H1 (cell line): ENCODE measurements around the gene SLC25A3.

ENCODE experiments used
- CBX5 ChIP-seq: fragments of 300-800, 300-1000 bp; sonication (generic); IDR thresholded peaks from 2 replicates; pipeline ENCODE4 v1.7.1; 2016; ENCODE audit warnings: antibody characterized with exemption, low read length, low read depth
- CTCF ChIP-seq, 3 experiments: IDR thresholded peaks; 1 replicate in 2 of 3; 2 replicates in 1 of 3; pipeline versions ENCODE4 v1.5.1 to v1.6.1; 2011; ENCODE audit warnings: low read length in 3 of 3, mild to moderate bottlenecking in 3 of 3, inconsistent platforms in 2 of 3, low read depth in 1 of 3, moderate library complexity in 1 of 3; ENCODE audit not compliant: insufficient read depth in 1 of 3; ENCODE audit errors: control extremely low read depth in 1 of 3
- MAFK ChIP-seq: IDR thresholded peaks from 2 replicates; pipeline ENCODE4 v1.6.1; 2012; ENCODE audit warnings: low read depth, mild to moderate bottlenecking, improper control_type of control experiment, low read length
- POLR2A ChIP-seq, 2 experiments: IDR thresholded peaks; 1 replicate in 1 of 2; 2 replicates in 1 of 2; pipeline ENCODE4 v1.6.1; 2011; ENCODE audit warnings: low read depth in 2 of 2, low read length in 2 of 2, mild to moderate bottlenecking in 2 of 2; ENCODE audit errors: control extremely low read depth in 1 of 2
- POLR2AphosphoS5 ChIP-seq: IDR thresholded peaks from 2 replicates; pipeline ENCODE4 v1.6.1; 2011; ENCODE audit warnings: low read depth, low read length
- TCF12 ChIP-seq: IDR thresholded peaks from 2 replicates; pipeline ENCODE4 v1.6.1; 2011; ENCODE audit warnings: low read depth, mild to moderate bottlenecking, low read length

- no peak for TF ChIP-seq POLR2A (IDR thresholded peaks at IDR 0.05; ENCODE audit: control extremely low read depth in 1 of 2, low read depth in 2 of 2, low read length in 2 of 2)
- TF ChIP-seq MAFK: no peak
- no peak for TF ChIP-seq POLR2AphosphoS5
- TF ChIP-seq CTCF (IDR thresholded peaks at IDR 0.05; ENCODE audit: control extremely low read depth in 1 of 3, insufficient read depth in 1 of 3, low read depth in 1 of 3, low read length in 3 of 3): no peak
- no peak for TF ChIP-seq TCF12
- TF ChIP-seq CBX5: no peak
These were observed 18.5 kb upstream of the SLC25A3 start for GRCh38 chr12:98575013-98575412.
